Stimulated activated CD4-positive, alpha-beta T cell treated with anti-CD3 and anti-CD28 coated beads, Interleukin-4, amount 100 ng/mL, for 24 hours (primary cell): ENCODE data around the gene CARD9.

Source experiments
- DNase-seq: peaks from one replicate; pipeline ENCODE4 v3.0.0-alpha.2; 2020

The CARD9 gene

GRCh38 chr9:136346157-136346481 is 27.4 kb downstream of the CARD9 start:
- no peak for DNase-seq

GRCh38 chr9:136345281-136346156 is 27.9 kb downstream of the CARD9 start:
- DNase-seq = no peak

- no peak for DNase-seq
Measured at GRCh38 chr9:136344544-136345280, 28.8 kb downstream of the CARD9 start.

- DNase-seq = no peak
Measured at GRCh38 chr9:136343884-136344269, 29.6 kb downstream of the CARD9 start.

- DNase-seq = no peak
Measured at GRCh38 chr9:136343121-136343883, 30.2 kb downstream of the CARD9 start.

GRCh38 chr9:136342181-136343120 is 31.0 kb downstream of the CARD9 start:
- DNase-seq = peak; percentile 51

GRCh38 chr9:136341769-136342168 is 31.7 kb downstream of the CARD9 start:
- no peak for DNase-seq

GRCh38 chr9:136341042-136341655 is 32.3 kb downstream of the CARD9 start:
- no peak for DNase-seq

- no peak for DNase-seq
Measured at GRCh38 chr9:136340356-136341041, 33.0 kb downstream of the CARD9 start.

GRCh38 chr9:136339958-136340310 is 33.5 kb downstream of the CARD9 start:
- DNase-seq = no peak

- no peak for DNase-seq
Measured at GRCh38 chr9:136339173-136339957, 34.1 kb downstream of the CARD9 start.

GRCh38 chr9:136338511-136338910 is 35.0 kb downstream of the CARD9 start:
- no peak for DNase-seq

- no peak for DNase-seq
Measured at GRCh38 chr9:136337416-136338395, 35.8 kb downstream of the CARD9 start.

- no peak for DNase-seq
Measured at GRCh38 chr9:136336881-136337280, 36.6 kb downstream of the CARD9 start.

GRCh38 chr9:136336156-136336870 is 37.2 kb downstream of the CARD9 start:
- DNase-seq = no peak

- no peak for DNase-seq
Measured at GRCh38 chr9:136335296-136336155, 37.9 kb downstream of the CARD9 start.

GRCh38 chr9:136334541-136334940 is 38.9 kb downstream of the CARD9 start:
- DNase-seq = no peak

GRCh38 chr9:136333486-136333885 is 40.0 kb downstream of the CARD9 start:
- no peak for DNase-seq
